Neural progenitor cell (in vitro differentiated cells): ENCODE results near the gene PCGF5. TPM values are rescaled to one million over a fixed set of nuclear protein-coding genes. Genes with fewer than 3 reads are reported as not detected.

Experiments used
- DNase-seq: peaks from one replicate; pipeline ENCODE4 v3.0.0-alpha.2; 2016; ENCODE audit warnings: low spot score
- H2AFZ ChIP-seq: fragments of 200-600 bp; sonication (generic); replicated peaks from 2 replicates; pipeline ENCODE4 v1.6.1; 2016; ENCODE audit warnings: antibody characterized with exemption
- H3F3A ChIP-seq: fragments of 200-600 bp; sonication (generic); 2 replicates; pipeline ENCODE4 v1.6.1; 2016; ENCODE audit warnings: antibody characterized with exemption, low read depth
- H3K27ac ChIP-seq: fragments of 200-600 bp; sonication (generic); 2 replicates; pipeline ENCODE4 v1.5.1; 2016; ENCODE audit warnings: mild to moderate bottlenecking
- H3K27me3 ChIP-seq: fragments of 200-600 bp; sonication (generic); 2 replicates; pipeline ENCODE4 v1.6.1; 2016; ENCODE audit warnings: mild to moderate bottlenecking, moderate library complexity
- H3K36me3 ChIP-seq: fragments of 200-600 bp; sonication (generic); 2 replicates; pipeline ENCODE4 v1.5.1; 2016
- H3K4me1 ChIP-seq: fragments of 200-600 bp; sonication (generic); 2 replicates; pipeline ENCODE4 v1.6.1; 2016; ENCODE audit warnings: mixed run types
- H3K4me2 ChIP-seq: fragments of 200-600 bp; sonication (generic); 2 replicates; pipeline ENCODE4 v1.6.1; 2016
- H3K4me3 ChIP-seq: fragments of 200-600 bp; sonication (generic); 2 replicates; pipeline ENCODE4 v1.5.1; 2016
- H3K79me2 ChIP-seq: fragments of 200-600 bp; sonication (generic); 2 replicates; pipeline ENCODE4 v1.6.1; 2016; ENCODE audit warnings: low read depth
- H3K9ac ChIP-seq: fragments of 200-600 bp; sonication (generic); 2 replicates; pipeline ENCODE4 v1.6.1; 2016
- H3K9me3 ChIP-seq: fragments of 200-600 bp; sonication (generic); 2 replicates; pipeline ENCODE4 v1.5.1; 2016; ENCODE audit warnings: low read depth
- H4K20me1 ChIP-seq: fragments of 200-600 bp; sonication (generic); 2 replicates; pipeline ENCODE4 v1.6.1; 2016; ENCODE audit warnings: low read depth
- H3K27ac Mint-ChIP-seq: 3 replicates; pipeline ENCODE4 v1.8.0; 2021; ENCODE audit warnings: mixed read lengths
- H3K27me3 Mint-ChIP-seq: 2 replicates; pipeline ENCODE4 v1.8.0; 2022; ENCODE audit warnings: low read depth, mild to moderate bottlenecking, inconsistent platforms, moderate library complexity, mixed read lengths; ENCODE audit not compliant: insufficient read depth
- H3K36me3 Mint-ChIP-seq: 3 replicates; pipeline ENCODE4 v1.8.0; 2021; ENCODE audit warnings: mixed read lengths
- H3K4me1 Mint-ChIP-seq: 3 replicates; pipeline ENCODE4 v1.8.0; 2021; ENCODE audit warnings: mixed read lengths
- H3K4me3 Mint-ChIP-seq: 3 replicates; pipeline ENCODE4 v1.8.0; 2021; ENCODE audit warnings: mild to moderate bottlenecking, moderate library complexity, mixed read lengths
- H3K9me3 Mint-ChIP-seq: 3 replicates; pipeline ENCODE4 v1.8.0; 2020; ENCODE audit warnings: mixed read lengths
- CTCF ChIP-seq: fragments of 200-600 bp; sonication (generic); IDR thresholded peaks from 2 replicates; pipeline ENCODE4 v1.5.1; 2017; ENCODE audit warnings: antibody characterized with exemption, mild to moderate bottlenecking
- EZH2 ChIP-seq: fragments of 200-600 bp; sonication (generic); IDR thresholded peaks from 2 replicates; pipeline ENCODE4 v1.6.1; 2017; ENCODE audit warnings: antibody characterized with exemption, mild to moderate bottlenecking, moderate library complexity
- EZH2phosphoT487 ChIP-seq: fragments of 200-600 bp; sonication (generic); IDR thresholded peaks from 2 replicates; pipeline ENCODE4 v1.6.1; 2017; ENCODE audit warnings: antibody characterized with exemption
- total RNA-seq: library from RNA; depleted of rRNA; stranded (reverse); fragments of >200 nt; gene quantifications from 2 replicates; pipeline ENCODE4 v1.2.3, GENCODE V29; 2015; ENCODE audit warnings: low replicate concordance

PCGF5 gene
- total RNA-seq, 1 donor from 2014 or later: 6.1 TPM

DNA sequence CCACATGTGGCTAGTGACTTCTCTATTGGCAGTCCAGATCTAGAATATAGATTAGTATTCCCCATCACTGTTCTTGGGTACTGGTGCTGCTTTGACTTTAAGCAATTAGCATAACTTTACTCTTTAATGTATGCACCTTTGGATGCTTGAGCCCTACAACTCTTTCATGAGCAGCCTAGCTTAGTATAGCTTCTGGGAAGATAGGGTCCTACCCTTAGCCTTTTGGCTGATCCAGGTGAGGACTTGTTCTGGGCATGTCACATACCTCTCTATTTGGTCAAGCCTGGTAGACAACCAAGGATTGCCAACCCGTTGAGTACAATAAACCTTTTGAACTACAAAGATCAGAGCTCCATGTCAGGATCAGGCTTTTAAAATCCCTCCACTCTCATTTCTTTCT is 17.7 kb downstream of the PCGF5 start:
- no peaks in the 10 kb centered on the region for H3K36me3 Mint-ChIP-seq

GRCh38 chr10:91239789-91240188 is 19.3 kb downstream of the PCGF5 start:
- TF ChIP-seq EZH2: no peak
- no peak for TF ChIP-seq EZH2phosphoT487
- TF ChIP-seq CTCF: no peak
- H3K27me3 ChIP-seq: no peaks in the 10 kb centered on the region
- no peaks in the 10 kb centered on the region for H3K27me3 Mint-ChIP-seq

More for the DNA sequence above, 17.7 kb downstream of the PCGF5 start:
- Mint-ChIP-seq H3K4me3 (no peak overlapping the region), H3K27me3 (no peaks in the 10 kb centered on the region), H3K27ac (no peak overlapping the region), H3K4me1 (no peaks in the 10 kb centered on the region), H3K9me3 (no peaks in the 10 kb centered on the region)
- Histone ChIP-seq H3K4me3 (no peak overlapping the region), H3K27ac (no peak overlapping the region), H3K27me3 (no peaks in the 10 kb centered on the region), H4K20me1 (no peaks in the 10 kb centered on the region), H3K9me3 (no peaks in the 10 kb centered on the region), H3K79me2 (no peaks in the 10 kb centered on the region), H3F3A (no peaks in the 10 kb centered on the region), H3K4me1 (no peaks in the 10 kb centered on the region), H3K4me2 (no peak overlapping the region), H3K36me3 (no peaks in the 10 kb centered on the region), H3K9ac (no peak overlapping the region), H2AFZ (no peak overlapping the region)
- DNase-seq: no peak
- no peak for TF ChIP-seq EZH2
- no peak for TF ChIP-seq CTCF
- no peak for TF ChIP-seq EZH2phosphoT487

DNA sequence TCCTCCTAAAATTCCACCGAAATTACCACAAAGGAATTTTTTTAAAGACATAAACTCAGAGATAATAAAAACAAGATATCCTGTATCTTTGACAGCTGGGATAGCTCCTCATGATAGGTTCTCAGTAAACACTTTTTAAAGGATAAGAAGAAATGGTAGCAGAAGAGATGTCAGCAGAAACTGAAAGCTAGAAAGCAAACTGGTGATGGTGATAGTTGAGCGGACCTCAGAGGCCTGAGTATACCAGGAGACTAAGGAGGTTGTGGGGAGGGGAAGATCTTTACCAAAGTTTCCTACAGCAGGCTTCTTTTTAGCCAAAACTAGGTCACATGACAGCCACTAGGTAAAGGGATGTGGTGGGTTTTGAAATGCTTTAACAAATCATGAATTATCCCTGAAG is 22.5 kb downstream of the PCGF5 start:
- Histone ChIP-seq H3K9me3 (no peaks in the 10 kb centered on the region), H3F3A (no peaks in the 10 kb centered on the region), H3K79me2 (no peaks in the 10 kb centered on the region), H3K36me3 (no peaks in the 10 kb centered on the region), H4K20me1 (no peaks in the 10 kb centered on the region), H3K27ac (no peak overlapping the region), H3K4me2 (no peak overlapping the region), H3K9ac (no peak overlapping the region), H3K4me1 (peaks cover 4% of the 10 kb centered on the region), H2AFZ (no peak overlapping the region), H3K4me3 (no peak overlapping the region), H3K27me3 (no peaks in the 10 kb centered on the region)
- Mint-ChIP-seq H3K27me3 (no peaks in the 10 kb centered on the region), H3K27ac (no peak overlapping the region), H3K36me3 (no peaks in the 10 kb centered on the region), H3K9me3 (no peaks in the 10 kb centered on the region), H3K4me1 (no peaks in the 10 kb centered on the region), H3K4me3 (no peak overlapping the region)
- no peak for DNase-seq
- TF ChIP-seq EZH2phosphoT487: no peak
- no peak for TF ChIP-seq CTCF
- no peak for TF ChIP-seq EZH2

More at GRCh38 chr10:91239789-91240188, 19.3 kb downstream of the PCGF5 start:
- Histone ChIP-seq H4K20me1 (no peaks in the 10 kb centered on the region), H3K4me1 (no peaks in the 10 kb centered on the region), H3K27ac (no peak overlapping the region), H2AFZ (no peak overlapping the region), H3K9ac (no peak overlapping the region), H3K4me3 (no peak overlapping the region), H3K4me2 (no peak overlapping the region), H3F3A (no peaks in the 10 kb centered on the region), H3K79me2 (no peaks in the 10 kb centered on the region), H3K9me3 (no peaks in the 10 kb centered on the region), H3K36me3 (no peaks in the 10 kb centered on the region)
- no peaks in the 10 kb centered on the region for H3K9me3 Mint-ChIP-seq
- no peaks in the 10 kb centered on the region for H3K36me3 Mint-ChIP-seq
- no peak overlapping the region for H3K27ac Mint-ChIP-seq
- DNase-seq: no peak
- no peak overlapping the region for H3K4me3 Mint-ChIP-seq
- H3K4me1 Mint-ChIP-seq: no peaks in the 10 kb centered on the region
